GM20431 (cell line): ENCODE results near the gene CDH23.

Experiments used
- in situ Hi-C: fragments of 300-500 bp; cut with MseI, MboI; formaldehyde crosslinking; loops from one replicate; pipeline ENCODE4 v1.15.0; 2020; ENCODE audit warnings: low sequenced_read_pairs; ENCODE audit not compliant: unreplicated experiment

CDH23 gene

DNA sequence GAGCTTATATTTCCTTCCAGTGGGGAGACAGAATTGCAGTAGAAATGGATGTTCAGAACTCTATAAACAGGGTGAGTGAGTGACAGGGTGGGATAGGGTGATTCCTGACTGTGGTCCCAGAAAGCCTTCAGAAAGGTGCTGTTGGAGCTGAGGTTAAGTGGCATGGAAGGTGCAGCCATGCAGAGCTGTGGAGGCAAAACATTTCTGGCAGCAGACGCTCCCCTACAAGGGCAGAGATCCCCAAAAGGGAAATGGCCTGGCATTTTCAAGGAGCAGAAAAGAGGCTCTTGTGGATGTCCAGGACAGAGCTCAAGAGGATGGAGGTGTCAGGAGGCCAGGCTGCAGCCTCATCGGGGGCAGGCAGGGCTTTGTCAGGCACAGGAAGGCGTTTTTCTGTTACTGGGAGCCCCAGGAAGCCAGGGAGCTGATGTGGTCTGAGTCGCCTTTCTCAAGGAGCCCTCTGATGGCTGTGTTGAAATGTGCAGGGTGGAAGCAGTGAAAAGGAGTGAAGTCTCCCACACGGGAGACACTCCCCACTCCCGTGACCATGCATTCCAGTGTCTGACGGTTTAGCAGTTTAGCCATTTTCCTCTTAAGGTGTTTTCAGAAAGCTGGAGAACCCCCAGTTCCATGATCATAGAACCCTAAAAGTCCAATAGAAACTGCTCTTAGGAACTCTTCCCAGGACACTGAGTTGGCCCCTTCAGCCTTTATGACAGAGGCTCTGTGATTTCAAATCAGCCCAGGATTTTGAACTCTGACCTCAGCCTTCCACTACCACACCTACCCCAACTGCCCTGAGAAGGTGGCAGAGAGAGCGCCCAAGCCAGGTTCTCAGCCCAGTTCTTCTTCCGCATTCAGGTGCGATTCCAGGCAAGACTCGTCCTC lies 226.6 kb downstream of the CDH23 start:
- in situ Hi-C loops: no loop called here

DNA sequence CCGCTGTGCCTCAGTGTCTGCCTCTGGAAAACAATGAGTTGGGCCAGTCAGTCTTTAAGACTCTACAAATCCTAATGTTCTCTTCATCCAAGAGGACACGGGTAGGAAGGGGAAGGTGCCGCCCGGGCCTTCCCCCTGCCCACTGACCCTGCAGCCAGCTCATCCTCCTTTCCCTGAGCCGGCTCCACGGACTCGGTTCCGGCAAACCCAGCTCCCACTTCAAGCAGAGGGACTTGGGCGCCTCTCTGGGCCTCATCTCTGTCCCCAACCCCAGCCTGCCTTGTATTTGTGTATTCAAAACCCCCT lies 227.2 kb downstream of the CDH23 start:
- in situ Hi-C loops: no loop called here

DNA sequence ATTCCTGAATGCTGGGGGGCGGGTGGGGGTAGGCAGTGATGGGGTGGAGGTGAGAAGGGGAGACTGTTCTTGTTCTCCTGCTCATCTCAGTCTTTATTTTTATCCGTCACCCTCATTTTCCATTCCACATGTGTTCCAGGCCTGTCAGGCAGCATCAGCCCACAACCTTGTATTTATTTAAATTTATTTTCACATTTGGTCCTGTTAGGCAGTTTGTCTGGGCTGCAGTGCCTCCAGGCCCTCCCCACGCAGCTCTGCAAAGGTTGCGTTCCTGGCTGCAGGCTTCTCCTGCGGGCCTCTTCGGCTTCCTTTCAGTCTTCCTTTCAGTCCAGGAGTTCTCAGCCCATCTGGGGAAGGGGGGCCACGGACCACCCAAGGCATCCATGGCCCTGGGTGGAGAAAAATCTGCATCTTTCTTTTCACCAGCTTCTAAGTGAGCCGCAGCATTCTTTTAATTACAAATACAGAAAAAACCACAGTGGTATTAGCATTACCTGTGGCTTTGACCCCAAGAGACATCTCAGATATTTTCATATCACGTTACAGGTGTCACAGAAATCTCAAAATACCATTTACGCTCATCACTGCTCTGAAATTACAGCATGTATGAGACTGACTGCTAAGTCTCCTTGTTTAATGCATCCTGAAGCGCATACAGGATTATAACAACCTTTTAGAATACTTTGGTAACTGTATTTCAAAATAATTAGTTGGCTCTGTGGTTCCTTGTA lies 228.9 kb downstream of the CDH23 start:
- in situ Hi-C loops: no loop called here

- in situ Hi-C loops: no loop called here
Measured at GRCh38 chr10:71627230-71627939, 230.7 kb downstream of the CDH23 start.

GRCh38 chr10:71627956-71628355 lies 231.2 kb downstream of the CDH23 start:
- in situ Hi-C loops: no loop called here

DNA sequence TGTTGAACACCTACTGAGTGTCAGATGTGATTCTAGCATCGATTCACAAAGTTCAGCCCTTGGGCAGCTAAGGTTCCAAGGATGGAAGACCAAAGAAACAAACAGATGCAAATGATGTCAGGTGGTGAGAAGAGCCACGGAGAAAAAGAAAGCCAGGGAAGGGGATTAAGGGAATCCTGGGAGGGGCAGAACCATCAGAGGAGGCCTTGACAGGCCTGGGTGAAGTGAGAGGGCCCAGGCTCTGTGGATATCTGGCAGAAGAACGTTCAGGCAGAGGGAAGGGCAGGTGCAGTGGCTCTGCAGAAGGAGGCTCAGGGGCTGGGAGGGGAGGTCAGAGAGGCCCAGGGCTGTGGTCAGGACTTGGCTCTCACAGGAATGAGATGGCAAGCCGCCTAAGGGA lies 232.4 kb downstream of the CDH23 start:
- in situ Hi-C loops: no loop called here

DNA sequence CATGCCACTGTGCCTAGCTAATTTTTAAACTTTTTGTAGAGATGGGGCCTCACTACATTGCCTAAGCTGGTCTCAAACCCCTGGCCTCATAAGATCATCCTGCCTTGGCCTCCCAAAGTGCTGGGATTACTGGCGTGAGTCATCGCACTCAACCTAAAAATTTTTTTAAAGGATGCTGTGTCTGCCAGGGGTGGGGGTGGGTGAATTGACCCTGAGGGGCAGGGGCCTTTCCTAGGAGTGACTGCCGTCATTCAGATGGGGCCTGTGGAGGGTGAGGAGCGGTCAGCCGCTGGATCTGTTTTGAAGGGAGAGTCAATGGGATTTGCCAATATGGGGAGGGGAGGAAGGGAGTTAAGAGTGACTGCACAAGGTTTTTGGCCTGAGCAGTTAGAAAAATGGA lies 233.4 kb downstream of the CDH23 start:
- in situ Hi-C loops: no loop called here

GRCh38 chr10:71631007-71631861 lies 234.5 kb downstream of the CDH23 start:
- in situ Hi-C loops: no loop called here

DNA sequence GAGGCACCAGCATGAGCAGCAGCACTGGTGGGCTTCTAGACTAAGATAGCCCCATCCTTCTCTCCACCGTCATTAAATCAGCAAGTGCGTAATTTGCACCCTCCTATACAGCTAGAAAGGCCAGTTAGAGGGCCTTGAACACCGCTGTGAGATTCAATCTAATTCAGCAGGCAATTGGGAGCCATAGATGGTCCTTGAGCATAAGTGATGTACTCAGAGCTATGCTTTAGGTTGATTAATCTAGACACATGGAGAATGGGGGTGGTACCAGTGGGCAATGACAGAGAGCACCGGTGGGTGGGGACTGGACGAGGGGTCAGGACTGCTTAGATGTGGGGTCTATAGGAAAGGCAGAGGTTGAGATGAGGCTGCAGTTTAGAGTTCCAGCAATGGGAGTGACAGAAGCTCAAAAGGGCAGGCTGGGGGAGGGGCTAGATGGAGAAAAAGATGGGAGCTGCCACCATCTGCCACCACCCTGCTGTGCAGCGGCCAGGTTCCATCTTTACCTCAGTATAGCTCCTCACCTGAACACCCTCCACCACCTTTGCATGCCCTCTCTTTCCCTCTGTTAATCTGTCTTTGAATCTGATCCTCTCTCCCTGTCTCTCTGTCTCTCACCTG lies 235.6 kb downstream of the CDH23 start:
- in situ Hi-C loops: no loop called here

DNA sequence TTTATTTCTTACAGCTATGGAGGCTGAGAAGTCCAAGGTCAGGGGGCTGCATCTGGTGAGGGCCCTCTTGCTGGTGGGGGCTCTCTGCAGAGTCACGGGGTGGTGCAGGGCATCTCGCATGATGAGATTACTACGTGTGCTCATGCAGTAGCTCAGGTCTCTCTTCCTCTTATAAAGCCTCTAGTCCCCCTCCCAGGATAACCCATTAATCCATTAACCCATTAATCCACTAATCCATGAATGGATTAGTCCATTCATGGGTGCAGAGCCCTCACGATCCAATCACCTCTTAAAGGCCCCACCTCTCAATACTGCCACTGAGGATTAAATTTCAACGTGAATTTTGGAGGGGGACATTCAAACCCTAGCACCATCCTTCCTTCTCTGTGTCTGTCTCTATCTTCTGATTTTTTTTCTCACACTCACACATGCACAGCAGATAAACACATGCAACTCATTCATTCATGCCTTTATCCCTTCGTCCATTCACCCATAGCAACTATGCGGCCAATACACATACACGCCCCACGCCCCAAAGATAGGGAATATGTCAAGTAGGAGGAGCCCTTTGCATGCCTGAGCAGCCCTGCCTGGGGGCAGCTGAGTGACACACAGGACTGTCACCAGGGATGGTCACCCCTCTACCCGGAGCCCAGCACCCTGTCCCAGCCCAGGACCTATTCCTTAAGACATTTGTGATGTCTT lies 236.3 kb downstream of the CDH23 start:
- in situ Hi-C loops: no loop called here

- in situ Hi-C loops: no loop called here
Measured at GRCh38 chr10:71633920-71634319, 237.2 kb downstream of the CDH23 start.

GRCh38 chr10:71634531-71635164 lies 237.9 kb downstream of the CDH23 start:
- in situ Hi-C loops: no loop called here

- in situ Hi-C loops: no loop called here
Measured at GRCh38 chr10:71635251-71635866, 238.6 kb downstream of the CDH23 start.

- in situ Hi-C loops: no loop called here
Measured at GRCh38 chr10:71635867-71636266, 239.1 kb downstream of the CDH23 start.

- in situ Hi-C loops: no loop called here
Measured at GRCh38 chr10:71636588-71636987, 239.9 kb downstream of the CDH23 start.

- in situ Hi-C loops: no loop called here
Measured at GRCh38 chr10:71637305-71637704, 240.6 kb downstream of the CDH23 start.

GRCh38 chr10:71638064-71638821 lies 241.5 kb downstream of the CDH23 start:
- in situ Hi-C loops: no loop called here
